HEK293 (cell line): ENCODE results near the gene NRG2.

ENCODE experiments used
- CTCF ChIA-PET: fragments of 350-600 bp; formaldehyde crosslinking; extraction: SDS; loops from one replicate; lab custom pipeline; 2021; ENCODE audit warnings: antibody characterized with exemption; lab: Yijun Ruan, JAX
- POLR2A ChIA-PET: fragments of 300-600 bp; formaldehyde crosslinking; extraction: SDS; loops from one replicate; lab custom pipeline; 2020; ENCODE audit warnings: antibody characterized with exemption, inconsistent platforms; lab: Yijun Ruan, JAX
- H3K27ac ChIP-seq: fragments of 200-500 bp; sonication (Bioruptor generic); 2 replicates; pipeline ENCODE4 v1.5.1; 2014; ENCODE audit warnings: low read depth, low read length, control low read depth, inconsistent platforms; ENCODE audit errors: extremely low read depth
- H3K36me3 ChIP-seq, 2 experiments: fragments of 200-500 bp in 1 of 2; sonication (Bioruptor generic) in 1 of 2; 1 replicate in 1 of 2; 2 replicates in 1 of 2; pipeline ENCODE4 v1.5.1; 2014 to 2017; ENCODE audit warnings: inconsistent platforms in 2 of 2, low read length in 2 of 2; ENCODE audit not compliant: control insufficient read depth in 2 of 2, insufficient read depth in 1 of 2
- H3K4me1 ChIP-seq: fragments of 200-500 bp; sonication (Bioruptor generic); 2 replicates; pipeline ENCODE4 v1.5.1; 2014; ENCODE audit warnings: mild to moderate bottlenecking, low read length, inconsistent platforms; ENCODE audit not compliant: control insufficient read depth, insufficient read depth
- H3K4me3 ChIP-seq: 2 replicates; pipeline ENCODE4 v1.5.1; 2011; ENCODE audit warnings: low read depth, mild to moderate bottlenecking, control low read depth, low read length, moderate library complexity
- H3K9me3 ChIP-seq: fragments of 200-500 bp; sonication (Bioruptor generic); 2 replicates; pipeline ENCODE4 v1.5.1; 2014; ENCODE audit warnings: low read depth, low read length, inconsistent platforms; ENCODE audit not compliant: control insufficient read depth, insufficient read depth
- GLIS1 ChIP-seq: fragments of 450-650 bp; formaldehyde crosslinking; IDR thresholded peaks from 2 replicates; pipeline ENCODE4 v1.5.1; 2016; ENCODE audit warnings: missing biosample characterization, missing genetic modification characterization
- KLF7 ChIP-seq: fragments of 450-650 bp; formaldehyde crosslinking; IDR thresholded peaks from 2 replicates; pipeline ENCODE4 v1.5.1; 2016; ENCODE audit warnings: missing biosample characterization, missing genetic modification characterization, borderline replicate concordance
- MZF1 ChIP-seq: fragments of 450-650 bp; formaldehyde crosslinking; IDR thresholded peaks from 2 replicates; pipeline ENCODE4 v1.5.1; 2017; ENCODE audit warnings: missing biosample characterization, missing genetic modification characterization, borderline replicate concordance
- PRDM10 ChIP-seq: fragments of 450-650 bp; formaldehyde crosslinking; IDR thresholded peaks from 2 replicates; pipeline ENCODE4 v1.5.1; 2016; ENCODE audit warnings: missing biosample characterization, missing genetic modification characterization
- PRDM2 ChIP-seq: fragments of 450-650 bp; formaldehyde crosslinking; IDR thresholded peaks from 2 replicates; pipeline ENCODE4 v1.5.1; 2016; ENCODE audit warnings: missing biosample characterization, missing genetic modification characterization, borderline replicate concordance
- ZNF112 ChIP-seq: fragments of 450-650 bp; formaldehyde crosslinking; IDR thresholded peaks from 2 replicates; pipeline ENCODE4 v1.5.0; 2017; ENCODE audit warnings: missing biosample characterization, missing genetic modification characterization
- ZNF174 ChIP-seq: fragments of 450-650 bp; formaldehyde crosslinking; IDR thresholded peaks from 2 replicates; pipeline ENCODE4 v1.5.0; 2017; ENCODE audit warnings: missing biosample characterization, mild to moderate bottlenecking, missing genetic modification characterization
- ZNF473 ChIP-seq: fragments of 450-650 bp; formaldehyde crosslinking; IDR thresholded peaks from 2 replicates; pipeline ENCODE4 v1.5.1; 2017; ENCODE audit warnings: missing biosample characterization, missing genetic modification characterization
- ZNF48 ChIP-seq: fragments of 450-650 bp; formaldehyde crosslinking; IDR thresholded peaks from 2 replicates; pipeline ENCODE4 v1.5.1; 2016; ENCODE audit warnings: missing biosample characterization, missing genetic modification characterization
- ZNF664 ChIP-seq: fragments of 450-650 bp; formaldehyde crosslinking; IDR thresholded peaks from 2 replicates; pipeline ENCODE4 v1.5.1; 2016; ENCODE audit warnings: missing biosample characterization, missing genetic modification characterization
- ZNF677 ChIP-seq: fragments of 450-650 bp; IDR thresholded peaks from 2 replicates; pipeline ENCODE4 v1.5.0; 2018; ENCODE audit warnings: missing biosample characterization, mild to moderate bottlenecking, missing genetic modification characterization, moderate library complexity
- ZSCAN23 ChIP-seq: fragments of 450-650 bp; formaldehyde crosslinking; IDR thresholded peaks from 2 replicates; pipeline ENCODE4 v1.5.1; 2016; ENCODE audit warnings: missing biosample characterization, missing genetic modification characterization
- ZSCAN30 ChIP-seq: fragments of 450-650 bp; IDR thresholded peaks from 2 replicates; pipeline ENCODE4 v1.5.1; 2018; ENCODE audit warnings: missing biosample characterization, mild to moderate bottlenecking, missing genetic modification characterization, moderate library complexity
- TF ChIP-seq, protein P1 (sequence below): fragments of 450-650 bp; formaldehyde crosslinking; IDR thresholded peaks from 2 replicates; pipeline ENCODE4 v1.5.1; 2017; ENCODE audit warnings: missing biosample characterization, missing genetic modification characterization

Gene NRG2

DNA sequence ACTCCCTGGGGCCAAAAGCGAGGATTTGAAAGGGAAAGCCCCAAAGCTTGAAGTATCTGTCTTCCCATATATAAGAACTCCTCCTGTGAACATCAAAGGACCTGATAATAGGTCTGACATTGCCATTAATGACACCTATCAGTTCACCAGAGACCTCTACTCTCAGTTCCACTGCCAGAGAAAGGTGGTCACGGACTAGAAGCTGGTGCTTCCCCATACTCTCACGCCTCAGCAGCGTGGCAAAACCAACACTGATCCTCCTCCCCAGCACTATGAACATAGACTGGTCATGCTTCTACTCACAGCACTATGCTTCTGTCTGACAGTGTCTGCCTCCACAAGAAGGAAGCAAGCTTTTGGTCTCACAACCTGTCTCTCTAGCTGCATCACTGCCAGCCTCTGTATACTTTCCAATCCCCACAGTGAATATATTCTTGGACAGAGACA is 37.9 kb downstream of the NRG2 start:
- Histone ChIP-seq H3K36me3 (no peaks in the 10 kb centered on the region), H3K9me3 (no peaks in the 10 kb centered on the region), H3K4me3 (no peak overlapping the region), H3K27ac (no peak overlapping the region), H3K4me1 (no peaks in the 10 kb centered on the region)
- CTCF ChIA-PET: interaction anchor here (0.6 to 3.1 kb wide), 3 partner anchors 34 to 356 kb away, joined by 3 to 16 read pairs (median 4); no protein-coding TSS in a partner anchor
- POLR2A ChIA-PET: interaction anchor here (0.6 kb wide), 1 partner anchor 139 kb away, joined by 7 read pairs; no protein-coding TSS in a partner anchor
- TF ChIP-seq, protein P1, sequence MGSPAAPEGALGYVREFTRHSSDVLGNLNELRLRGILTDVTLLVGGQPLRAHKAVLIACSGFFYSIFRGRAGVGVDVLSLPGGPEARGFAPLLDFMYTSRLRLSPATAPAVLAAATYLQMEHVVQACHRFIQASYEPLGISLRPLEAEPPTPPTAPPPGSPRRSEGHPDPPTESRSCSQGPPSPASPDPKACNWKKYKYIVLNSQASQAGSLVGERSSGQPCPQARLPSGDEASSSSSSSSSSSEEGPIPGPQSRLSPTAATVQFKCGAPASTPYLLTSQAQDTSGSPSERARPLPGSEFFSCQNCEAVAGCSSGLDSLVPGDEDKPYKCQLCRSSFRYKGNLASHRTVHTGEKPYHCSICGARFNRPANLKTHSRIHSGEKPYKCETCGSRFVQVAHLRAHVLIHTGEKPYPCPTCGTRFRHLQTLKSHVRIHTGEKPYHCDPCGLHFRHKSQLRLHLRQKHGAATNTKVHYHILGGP (tag by site-specific recombination): no peak
- TF ChIP-seq KLF7 (tag by site-specific recombination): no peak

DNA sequence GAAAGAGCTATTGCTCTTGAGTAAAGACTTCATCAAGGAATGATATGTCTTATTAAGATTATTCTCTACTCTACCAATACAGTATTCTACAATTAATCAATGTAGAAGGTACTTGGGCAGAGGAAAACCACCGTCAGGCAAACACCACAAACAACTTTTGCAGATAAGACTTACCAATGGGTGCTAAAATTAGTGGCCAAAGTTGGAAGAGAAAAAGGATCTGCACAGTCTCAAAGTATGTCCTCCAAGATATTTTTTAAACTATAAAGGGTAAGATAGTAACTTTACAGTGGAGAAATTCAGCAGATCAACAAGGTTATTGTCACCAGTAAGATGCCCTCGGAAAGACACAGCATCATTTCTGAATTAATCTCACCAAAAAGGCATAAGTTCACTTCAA is 38.9 kb downstream of the NRG2 start:
- CTCF ChIA-PET: interaction anchor here (0.9 to 3.1 kb wide), 2 partner anchors 35 to 217 kb away, joined by 3 to 16 read pairs; no protein-coding TSS in a partner anchor
- TF ChIP-seq ZNF174 (tag by site-specific recombination) (no peak), KLF7 (tag by site-specific recombination) (no peak), ZNF473 (no peak), ZSCAN23 (tag by site-specific recombination) (no peak), ZNF112 (tag by site-specific recombination) (no peak), PRDM2 (tag by site-specific recombination) (no peak), ZNF48 (tag by site-specific recombination) (no peak), GLIS1 (no peak), ZSCAN30 (tag by site-specific recombination) (no peak), PRDM10 (tag by site-specific recombination) (no peak), ZNF677 (tag by site-specific recombination) (no peak), ZNF664 (tag by site-specific recombination) (no peak), MZF1 (tag by site-specific recombination) (no peak)
- TF ChIP-seq, all 188 proteins: peak for 0
- no peak overlapping the region for H3K4me3 ChIP-seq
- H3K9me3 ChIP-seq: no peaks in the 10 kb centered on the region
- POLR2A ChIA-PET: no interaction called here
- H3K27ac ChIP-seq: no peak overlapping the region
- H3K4me1 ChIP-seq: no peaks in the 10 kb centered on the region
- no peaks in the 10 kb centered on the region for H3K36me3 ChIP-seq
